SK-N-SH (cell line): ENCODE results near the gene ATP5PD. TPM values are rescaled to one million over a fixed set of nuclear protein-coding genes. Genes with fewer than 3 reads are reported as not detected.
A peak's percentile ranks its signal among the peaks of the same experiment; 100 is the strongest.
"Not testable (repeated sequence)": the region's sequence is repeated elsewhere in the genome, so short reads cannot be mapped to it uniquely, and the experiment has no call there.

Experiments
- CTCF ChIA-PET: fragments of 300-600, 350-600 bp; formaldehyde crosslinking; extraction: SDS; loops from one replicate; lab custom pipeline; 2021; lab: Yijun Ruan, JAX
- POLR2A ChIA-PET: fragments of 350-600 bp; sonication (Branson Sonifier 250); formaldehyde crosslinking; extraction: SDS; loops from one replicate; lab custom pipeline; 2020; ENCODE audit warnings: antibody characterized with exemption, inconsistent platforms; lab: Yijun Ruan, JAX
- DNase-seq: peaks from one replicate; pipeline ENCODE4 v3.0.0; 2012
- H2AFZ ChIP-seq: fragments of 200-600 bp; sonication (generic); 2 replicates; pipeline ENCODE4 v1.8.1; 2016; ENCODE audit warnings: antibody characterized with exemption, mild to moderate bottlenecking, low read depth
- H3F3A ChIP-seq: fragments of 200-600 bp; sonication (generic); replicated peaks from 2 replicates; pipeline ENCODE3; 2016; ENCODE audit warnings: antibody characterized with exemption, mild to moderate bottlenecking; ENCODE audit not compliant: insufficient read depth
- H3K27ac ChIP-seq, 2 experiments: fragments of 200-500 bp in 1 of 2; fragments of 200-600 bp in 1 of 2; sonication (Bioruptor generic) in 1 of 2; sonication (generic), shearing (Covaris generic) in 1 of 2; 2 replicates each; pipeline versions ENCODE4 v1.5.1 to v1.6.1; 2014 to 2016; ENCODE audit warnings: low read depth in 2 of 2, inconsistent platforms in 1 of 2, low read length in 1 of 2, mild to moderate bottlenecking in 1 of 2, mixed read lengths in 1 of 2
- H3K27me3 ChIP-seq: fragments of 200-600 bp; sonication (generic), shearing (Covaris generic); 2 replicates; pipeline ENCODE4 v1.6.1; 2016; ENCODE audit warnings: mixed run types; ENCODE audit not compliant: insufficient read depth
- H3K36me3 ChIP-seq, 2 experiments: fragments of 200-500 bp in 1 of 2; fragments of 200-600 bp in 1 of 2; sonication (Bioruptor generic) in 1 of 2; sonication (generic) in 1 of 2; replicated peaks in 1 of 2; 2 replicates each; pipeline versions ENCODE3 to v1.5.1; 2014 to 2016; ENCODE audit warnings: low read length in 1 of 2, mild to moderate bottlenecking in 1 of 2; ENCODE audit not compliant: insufficient read depth in 2 of 2, control insufficient read depth in 1 of 2
- H3K4me1 ChIP-seq, 2 experiments: fragments of 200-500 bp in 1 of 2; fragments of 200-600 bp in 1 of 2; sonication (Bioruptor generic) in 1 of 2; sonication (generic), shearing (Covaris generic) in 1 of 2; 2 replicates each; pipeline versions ENCODE4 v1.5.1 to v1.6.1; 2014 to 2016; ENCODE audit warnings: low read depth in 1 of 2, low read length in 1 of 2, mixed run types in 1 of 2; ENCODE audit not compliant: insufficient read depth in 2 of 2, control insufficient read depth in 1 of 2
- H3K4me2 ChIP-seq: fragments of 200-600 bp; sonication (generic), shearing (Covaris generic); 2 replicates; pipeline ENCODE4 v1.6.1; 2017; ENCODE audit warnings: mixed run types
- H3K4me3 ChIP-seq, 2 experiments: fragments of 200-500 bp in 1 of 2; fragments of 200-600 bp in 1 of 2; sonication (Bioruptor generic) in 1 of 2; sonication (generic), shearing (Covaris generic) in 1 of 2; 2 replicates each; pipeline versions ENCODE4 v1.5.1 to v1.8.1; 2014 to 2016; ENCODE audit warnings: low read depth in 2 of 2, inconsistent platforms in 1 of 2, low read length in 1 of 2, mild to moderate bottlenecking in 1 of 2, mixed read lengths in 1 of 2, moderate library complexity in 1 of 2
- H3K79me2 ChIP-seq: fragments of 200-600 bp; sonication (generic); 2 replicates; pipeline ENCODE4 v1.8.1; 2017; ENCODE audit warnings: mild to moderate bottlenecking; ENCODE audit not compliant: insufficient read depth
- H3K9ac ChIP-seq: fragments of 200-600 bp; sonication (generic); 2 replicates; pipeline ENCODE4 v1.6.1; 2017; ENCODE audit warnings: mixed run types
- H3K9me2 ChIP-seq: fragments of 200-600 bp; sonication (generic); 2 replicates; pipeline ENCODE4 v1.6.1; 2017; ENCODE audit warnings: mixed run types
- H3K9me3 ChIP-seq: fragments of 200-600 bp; sonication (generic); 2 replicates; pipeline ENCODE4 v1.6.1; 2017; ENCODE audit warnings: mixed run types, mild to moderate bottlenecking, moderate library complexity
- H4K20me1 ChIP-seq: fragments of 200-600 bp; sonication (generic); 2 replicates; pipeline ENCODE4 v1.6.1; 2017; ENCODE audit warnings: mild to moderate bottlenecking, mixed run types; ENCODE audit not compliant: insufficient read depth
- ELF1 ChIP-seq: IDR thresholded peaks from 2 replicates; pipeline ENCODE4 v1.4.0; 2012
- EP300 ChIP-seq, 2 experiments: IDR thresholded peaks; 2 replicates each; pipeline versions ENCODE4 v1.4.0 to v1.6.1; 2012; ENCODE audit warnings: borderline replicate concordance in 1 of 2, low read depth in 1 of 2, low read length in 1 of 2
- FOXJ3 ChIP-seq: sonication (generic); formaldehyde crosslinking; IDR thresholded peaks from 2 replicates; pipeline ENCODE4 v1.5.1; 2020; ENCODE audit warnings: mild to moderate bottlenecking, missing genetic modification reagents
- GABPA ChIP-seq: IDR thresholded peaks from 2 replicates; pipeline ENCODE4 v1.4.0; 2012; ENCODE audit warnings: low read depth, mild to moderate bottlenecking
- MAX ChIP-seq: IDR thresholded peaks from 2 replicates; pipeline ENCODE4 v1.4.0; 2012; ENCODE audit warnings: low read depth
- NFIC ChIP-seq: IDR thresholded peaks from 2 replicates; pipeline ENCODE4 v1.4.0; 2012; ENCODE audit warnings: borderline replicate concordance
- POLR2AphosphoS5 ChIP-seq: IDR thresholded peaks from 2 replicates; pipeline ENCODE4 v1.6.1; 2012; ENCODE audit warnings: low read depth, low read length
- RAD21 ChIP-seq: IDR thresholded peaks from 2 replicates; pipeline ENCODE4 v1.6.1; 2012; ENCODE audit warnings: mild to moderate bottlenecking, low read length
- RXRA ChIP-seq: IDR thresholded peaks from 2 replicates; pipeline ENCODE4 v1.4.0; 2012; ENCODE audit warnings: low read depth, mild to moderate bottlenecking, borderline replicate concordance
- SMC3 ChIP-seq: IDR thresholded peaks from 2 replicates; pipeline ENCODE4 v1.6.1; 2012; ENCODE audit warnings: low read depth, low read length, improper control_type of control experiment
- TAF1 ChIP-seq: IDR thresholded peaks from 2 replicates; pipeline ENCODE4 v1.6.1; 2012; ENCODE audit warnings: low read depth, mild to moderate bottlenecking, low read length, moderate library complexity, borderline replicate concordance
- YY1 ChIP-seq: IDR thresholded peaks from 2 replicates; pipeline ENCODE4 v1.4.0; 2012; ENCODE audit warnings: low read depth, mild to moderate bottlenecking
- WGBS: methylation state at CpG from one replicate; pipeline ENCODE4 v1.1.6; 2017; ENCODE audit warnings: low lambda C conversion rate; 5-methylcytosine and 5-hydroxymethylcytosine counted together
- polyA plus RNA-seq, 3 experiments: library from polyadenylated mRNA; depleted of rRNA; stranded (reverse); fragments of >200 nt; gene quantifications; 2 replicates each; pipeline ENCODE4 v1.2.3, GENCODE V29; 2012

Gene ATP5PD
- polyA plus RNA-seq, 1 of the 3 experiments (the other 2 are of a cell fraction) = 354 TPM

GRCh38 chr17:75008373-75008772, 38.4 kb downstream of the ATP5PD start:
- ChIA-PET POLR2A (interaction anchor here (1.0 to 5.3 kb wide), 2 partner anchors 9 to 19 kb away, joined by 4 to 23 read pairs; no protein-coding TSS in a partner anchor), CTCF (interaction anchor here (0.6 to 19.8 kb wide), 8 partner anchors 10 to 471 kb away, joined by 3 to 295 read pairs (median 4); partner anchors contain the start of genes CDR2L and OTOP2)
- Histone ChIP-seq H3K27me3 (no peaks in the 10 kb centered on the region), H3K9me3 (no peaks in the 10 kb centered on the region), H3K9ac (no peak overlapping the region), H3K4me2 (no peak overlapping the region), H3K36me3 (peaks cover 0 to 10% of the 10 kb centered on the region in 2 experiments), H3F3A (peaks cover 16% of the 10 kb centered on the region), H2AFZ (no peak overlapping the region), H3K9me2 (no peaks in the 10 kb centered on the region), H4K20me1 (no peaks in the 10 kb centered on the region), H3K4me3 (no peak overlapping the region), H3K4me1 (peaks cover 11 to 21% of the 10 kb centered on the region in 2 experiments; a peak in 3 of 4 replicates), H3K79me2 (peaks cover 6% of the 10 kb centered on the region), H3K27ac (no peak overlapping the region)
- 93% methylated on average over 6 of the region's 6 CpGs for WGBS
- TF ChIP-seq YY1 = no peak
- TF ChIP-seq RXRA = no peak
- no peak for TF ChIP-seq POLR2AphosphoS5
- TF ChIP-seq EP300 (IDR thresholded peaks at IDR 0.05; ENCODE audit: borderline replicate concordance in 1 of 2, low read depth in 1 of 2, low read length in 1 of 2) = no peak
- no peak for TF ChIP-seq MAX
- no peak for TF ChIP-seq GABPA
- no peak for TF ChIP-seq FOXJ3 (CRISPR knock-in tag)
- TF ChIP-seq NFIC = no peak
- TF ChIP-seq TAF1 = no peak
- DNase-seq = no peak

- H3K4me3 ChIP-seq = no peak overlapping the region
- peaks cover 4 to 15% of the 10 kb centered on the region in 2 experiments; a peak in 3 of 4 replicates for H3K4me1 ChIP-seq
- WGBS = 91% methylated on average over 5 of the region's 5 CpGs
- H3K9ac ChIP-seq = no peak overlapping the region
- no peak overlapping the region for H2AFZ ChIP-seq
- no peaks in the 10 kb centered on the region for H3K9me3 ChIP-seq
- peak; percentile 29; the same call in 1 of the 2 replicates for TF ChIP-seq SMC3
- TF ChIP-seq RAD21 = peak; percentile 60
- TF ChIP-seq ELF1 = no peak
- TF ChIP-seq MAX = no peak
- H3K36me3 ChIP-seq = peaks cover 10 to 26% of the 10 kb centered on the region in 2 experiments
- H3K27ac ChIP-seq = no peak overlapping the region
- POLR2A ChIA-PET = interaction anchor here (5.3 kb wide), 1 partner anchor 17 kb away, joined by 23 read pairs; no protein-coding TSS in a partner anchor
- peaks cover 10% of the 10 kb centered on the region for H3F3A ChIP-seq
- no peaks in the 10 kb centered on the region for H3K9me2 ChIP-seq
- no peaks in the 10 kb centered on the region for H3K27me3 ChIP-seq
- CTCF ChIA-PET = interaction anchor here (0.9 to 19.8 kb wide), 9 partner anchors 11 to 406 kb away, joined by 3 to 295 read pairs (median 4); partner anchors contain the start of gene USH1G
- no peak for DNase-seq
- H3K79me2 ChIP-seq = no peaks in the 10 kb centered on the region
- no peaks in the 10 kb centered on the region for H4K20me1 ChIP-seq
- H3K4me2 ChIP-seq = no peak overlapping the region
These were observed 40.1 kb downstream of the ATP5PD start for GRCh38 chr17:75006653-75007052.

DNA sequence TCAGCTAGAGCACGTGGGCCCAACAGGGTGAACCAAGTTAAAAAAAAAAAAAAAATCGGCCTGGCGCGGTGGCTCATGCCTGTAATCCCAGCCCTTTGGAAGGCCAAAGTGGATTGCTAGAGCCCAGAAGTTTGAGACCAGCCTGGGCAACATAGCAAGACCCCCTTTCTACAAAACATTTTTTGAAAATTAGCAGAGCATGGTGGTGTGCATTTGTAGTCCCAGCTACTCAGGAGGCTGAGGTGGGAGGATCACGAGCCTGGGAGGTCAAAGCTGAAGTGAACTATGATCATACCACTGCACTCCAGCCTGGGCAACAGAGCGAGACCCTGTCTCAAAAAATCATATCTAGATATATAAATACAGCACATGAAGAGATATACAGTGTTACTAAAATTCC, 40.7 kb downstream of the ATP5PD start:
- DNase-seq, H3K9me2 ChIP-seq, H3K9me3 ChIP-seq, H2AFZ ChIP-seq, H3K4me1 ChIP-seq, H3K27ac ChIP-seq, H4K20me1 ChIP-seq, H3K27me3 ChIP-seq, H3K79me2 ChIP-seq, H3K4me2 ChIP-seq, H3K9ac ChIP-seq, H3K4me3 ChIP-seq, H3F3A ChIP-seq: not testable (repeated sequence)
- ChIA-PET CTCF (interaction anchor here (0.9 to 19.8 kb wide), 9 partner anchors 11 to 83 kb away, joined by 3 to 295 read pairs (median 4); partner anchors contain the start of gene USH1G), POLR2A (interaction anchor here (1.1 to 5.3 kb wide), 2 partner anchors 16 to 44 kb away, joined by 3 to 23 read pairs; no protein-coding TSS in a partner anchor)
- 92% methylated on average over 6 of the region's 6 CpGs for WGBS
- peaks cover 15 to 32% of the 10 kb centered on the region in 2 experiments for H3K36me3 ChIP-seq
